Measurements from ENCODE around the gene ABCC1.

ABCC1 gene

GRCh38 chr16:16080465-16081065, 131.1 kb downstream of the ABCC1 start:
- Histone ChIP-seq H3K4me2 (no peak overlapping the region), H3K4me3 (IDR thresholded peaks at IDR 0.05; ENCODE audit: insufficient read depth, low read depth, low read length) (no peak overlapping the region), H2AFZ (ENCODE audit: low read depth) (no peak overlapping the region), H3K4me1 (ENCODE audit: low read depth, poor library complexity, severe bottlenecking) (no peaks in the 10 kb centered on the region), H3K27ac (no peak overlapping the region), H3K79me2 (ENCODE audit: insufficient read depth, low read depth) (no peaks in the 10 kb centered on the region), H3K9ac (no peak overlapping the region), H3K27me3 (ENCODE audit: insufficient read depth, low read depth) (no peaks in the 10 kb centered on the region), H4K20me1 (ENCODE audit: insufficient read depth) (no peaks in the 10 kb centered on the region), H3K36me3 (ENCODE audit: insufficient read depth) (peaks cover 16% of the 10 kb centered on the region; the same call in 1 of the 2 replicates)
- TF ChIP-seq CTCF (conservative IDR thresholded peaks at IDR 0.05; ENCODE audit: low read depth, low read length): no peak

- Histone ChIP-seq H3K4me1 (ENCODE audit: low read depth, poor library complexity, severe bottlenecking) (no peaks in the 10 kb centered on the region), H3K27ac (no peak overlapping the region), H2AFZ (ENCODE audit: low read depth) (no peak overlapping the region), H3K4me3 (IDR thresholded peaks at IDR 0.05; ENCODE audit: insufficient read depth, low read depth, low read length) (no peak overlapping the region), H4K20me1 (ENCODE audit: insufficient read depth) (no peaks in the 10 kb centered on the region), H3K36me3 (ENCODE audit: insufficient read depth) (peaks cover 16% of the 10 kb centered on the region; the same call in 1 of the 2 replicates), H3K79me2 (ENCODE audit: insufficient read depth, low read depth) (no peaks in the 10 kb centered on the region), H3K4me2 (no peak overlapping the region), H3K9ac (no peak overlapping the region), H3K27me3 (ENCODE audit: insufficient read depth, low read depth) (no peaks in the 10 kb centered on the region)
- TF ChIP-seq CTCF (conservative IDR thresholded peaks at IDR 0.05; ENCODE audit: low read depth, low read length): no peak
These were observed 131.7 kb downstream of the ABCC1 start for GRCh38 chr16:16081141-16081540.

GRCh38 chr16:16082255-16082654, 132.8 kb downstream of the ABCC1 start:
- H3K36me3 ChIP-seq (ENCODE audit: insufficient read depth): peaks cover 16% of the 10 kb centered on the region; the same call in 1 of the 2 replicates
- no peaks in the 10 kb centered on the region for H3K4me1 ChIP-seq (ENCODE audit: low read depth, poor library complexity, severe bottlenecking)
- no peaks in the 10 kb centered on the region for H3K79me2 ChIP-seq (ENCODE audit: insufficient read depth, low read depth)
- no peak overlapping the region for H3K4me3 ChIP-seq (IDR thresholded peaks at IDR 0.05; ENCODE audit: insufficient read depth, low read depth, low read length)
- H3K27ac ChIP-seq: no peak overlapping the region
- no peak overlapping the region for H3K4me2 ChIP-seq
- H4K20me1 ChIP-seq (ENCODE audit: insufficient read depth): no peaks in the 10 kb centered on the region
- no peaks in the 10 kb centered on the region for H3K27me3 ChIP-seq (ENCODE audit: insufficient read depth, low read depth)
- no peak for TF ChIP-seq CTCF (conservative IDR thresholded peaks at IDR 0.05; ENCODE audit: low read depth, low read length)
- no peak overlapping the region for H3K9ac ChIP-seq
- H2AFZ ChIP-seq (ENCODE audit: low read depth): no peak overlapping the region

GRCh38 chr16:16083421-16084156, 134.2 kb downstream of the ABCC1 start:
- Histone ChIP-seq H2AFZ (ENCODE audit: low read depth) (no peak overlapping the region), H3K4me3 (IDR thresholded peaks at IDR 0.05; ENCODE audit: insufficient read depth, low read depth, low read length) (no peak overlapping the region), H3K27ac (no peak overlapping the region), H3K9ac (no peak overlapping the region), H3K79me2 (ENCODE audit: insufficient read depth, low read depth) (no peaks in the 10 kb centered on the region), H3K36me3 (ENCODE audit: insufficient read depth) (peaks cover 19% of the 10 kb centered on the region; the same call in 1 of the 2 replicates), H3K4me2 (no peak overlapping the region), H3K4me1 (ENCODE audit: low read depth, poor library complexity, severe bottlenecking) (no peaks in the 10 kb centered on the region), H3K27me3 (ENCODE audit: insufficient read depth, low read depth) (no peaks in the 10 kb centered on the region), H4K20me1 (ENCODE audit: insufficient read depth) (no peaks in the 10 kb centered on the region)
- TF ChIP-seq CTCF (conservative IDR thresholded peaks at IDR 0.05; ENCODE audit: low read depth, low read length): no peak
